SK-N-SH (cell line): ENCODE measurements around the gene EOGT. TPM values are rescaled to one million over a fixed set of nuclear protein-coding genes. Genes with fewer than 3 reads are reported as not detected.

ENCODE experiments used
- CTCF ChIA-PET: fragments of 300-600, 350-600 bp; formaldehyde crosslinking; extraction: SDS; loops from one replicate; lab custom pipeline; 2021; lab: Yijun Ruan, JAX
- POLR2A ChIA-PET: fragments of 350-600 bp; sonication (Branson Sonifier 250); formaldehyde crosslinking; extraction: SDS; loops from one replicate; lab custom pipeline; 2020; ENCODE audit warnings: antibody characterized with exemption, inconsistent platforms; lab: Yijun Ruan, JAX
- DNase-seq: peaks from one replicate; pipeline ENCODE4 v3.0.0; 2012
- H2AFZ ChIP-seq: fragments of 200-600 bp; sonication (generic); 2 replicates; pipeline ENCODE4 v1.8.1; 2016; ENCODE audit warnings: antibody characterized with exemption, mild to moderate bottlenecking, low read depth
- H3F3A ChIP-seq: fragments of 200-600 bp; sonication (generic); replicated peaks from 2 replicates; pipeline ENCODE3; 2016; ENCODE audit warnings: antibody characterized with exemption, mild to moderate bottlenecking; ENCODE audit not compliant: insufficient read depth
- H3K27ac ChIP-seq, 2 experiments: fragments of 200-500 bp in 1 of 2; fragments of 200-600 bp in 1 of 2; sonication (Bioruptor generic) in 1 of 2; sonication (generic), shearing (Covaris generic) in 1 of 2; 2 replicates each; pipeline versions ENCODE4 v1.5.1 to v1.6.1; 2014 to 2016; ENCODE audit warnings: low read depth in 2 of 2, inconsistent platforms in 1 of 2, low read length in 1 of 2, mild to moderate bottlenecking in 1 of 2, mixed read lengths in 1 of 2
- H3K27me3 ChIP-seq: fragments of 200-600 bp; sonication (generic), shearing (Covaris generic); 2 replicates; pipeline ENCODE4 v1.6.1; 2016; ENCODE audit warnings: mixed run types; ENCODE audit not compliant: insufficient read depth
- H3K36me3 ChIP-seq, 2 experiments: fragments of 200-500 bp in 1 of 2; fragments of 200-600 bp in 1 of 2; sonication (Bioruptor generic) in 1 of 2; sonication (generic) in 1 of 2; replicated peaks in 1 of 2; 2 replicates each; pipeline versions ENCODE3 to v1.5.1; 2014 to 2016; ENCODE audit warnings: low read length in 1 of 2, mild to moderate bottlenecking in 1 of 2; ENCODE audit not compliant: insufficient read depth in 2 of 2, control insufficient read depth in 1 of 2
- H3K4me1 ChIP-seq, 2 experiments: fragments of 200-500 bp in 1 of 2; fragments of 200-600 bp in 1 of 2; sonication (Bioruptor generic) in 1 of 2; sonication (generic), shearing (Covaris generic) in 1 of 2; 2 replicates each; pipeline versions ENCODE4 v1.5.1 to v1.6.1; 2014 to 2016; ENCODE audit warnings: low read depth in 1 of 2, low read length in 1 of 2, mixed run types in 1 of 2; ENCODE audit not compliant: insufficient read depth in 2 of 2, control insufficient read depth in 1 of 2
- H3K4me2 ChIP-seq: fragments of 200-600 bp; sonication (generic), shearing (Covaris generic); 2 replicates; pipeline ENCODE4 v1.6.1; 2017; ENCODE audit warnings: mixed run types
- H3K4me3 ChIP-seq, 2 experiments: fragments of 200-500 bp in 1 of 2; fragments of 200-600 bp in 1 of 2; sonication (Bioruptor generic) in 1 of 2; sonication (generic), shearing (Covaris generic) in 1 of 2; 2 replicates each; pipeline versions ENCODE4 v1.5.1 to v1.8.1; 2014 to 2016; ENCODE audit warnings: low read depth in 2 of 2, inconsistent platforms in 1 of 2, low read length in 1 of 2, mild to moderate bottlenecking in 1 of 2, mixed read lengths in 1 of 2, moderate library complexity in 1 of 2
- H3K79me2 ChIP-seq: fragments of 200-600 bp; sonication (generic); 2 replicates; pipeline ENCODE4 v1.8.1; 2017; ENCODE audit warnings: mild to moderate bottlenecking; ENCODE audit not compliant: insufficient read depth
- H3K9ac ChIP-seq: fragments of 200-600 bp; sonication (generic); 2 replicates; pipeline ENCODE4 v1.6.1; 2017; ENCODE audit warnings: mixed run types
- H3K9me2 ChIP-seq: fragments of 200-600 bp; sonication (generic); 2 replicates; pipeline ENCODE4 v1.6.1; 2017; ENCODE audit warnings: mixed run types
- H3K9me3 ChIP-seq: fragments of 200-600 bp; sonication (generic); 2 replicates; pipeline ENCODE4 v1.6.1; 2017; ENCODE audit warnings: mixed run types, mild to moderate bottlenecking, moderate library complexity
- H4K20me1 ChIP-seq: fragments of 200-600 bp; sonication (generic); 2 replicates; pipeline ENCODE4 v1.6.1; 2017; ENCODE audit warnings: mild to moderate bottlenecking, mixed run types; ENCODE audit not compliant: insufficient read depth
- CHD2 ChIP-seq: fragments of 150-350 bp; IDR thresholded peaks from 2 replicates; pipeline ENCODE4 v1.6.1; 2018; ENCODE audit warnings: low read length; ENCODE audit not compliant: partially characterized antibody
- EP300 ChIP-seq, 2 experiments: IDR thresholded peaks; 2 replicates each; pipeline versions ENCODE4 v1.4.0 to v1.6.1; 2012; ENCODE audit warnings: borderline replicate concordance in 1 of 2, low read depth in 1 of 2, low read length in 1 of 2
- FOXM1 ChIP-seq: IDR thresholded peaks from 2 replicates; pipeline ENCODE4 v1.4.0; 2012; ENCODE audit warnings: low read depth, mild to moderate bottlenecking
- IRF3 ChIP-seq: fragments of 150-350 bp; IDR thresholded peaks from 2 replicates; pipeline ENCODE4 v1.6.1; 2016; ENCODE audit warnings: mild to moderate bottlenecking, low read depth, low read length
- MEF2A ChIP-seq: IDR thresholded peaks from 2 replicates; pipeline ENCODE4 v1.4.0; 2012; ENCODE audit warnings: low read depth, borderline replicate concordance
- NRF1 ChIP-seq: IDR thresholded peaks from 2 replicates; pipeline ENCODE4 v1.6.1; 2012; ENCODE audit warnings: low read depth, mild to moderate bottlenecking, low read length
- POLR2AphosphoS5 ChIP-seq: IDR thresholded peaks from 2 replicates; pipeline ENCODE4 v1.6.1; 2012; ENCODE audit warnings: low read depth, low read length
- RAD21 ChIP-seq: IDR thresholded peaks from 2 replicates; pipeline ENCODE4 v1.6.1; 2012; ENCODE audit warnings: mild to moderate bottlenecking, low read length
- RCOR1 ChIP-seq: fragments of 150-350 bp; IDR thresholded peaks from 2 replicates; pipeline ENCODE4 v1.6.1; 2017; ENCODE audit warnings: antibody characterized with exemption, low read length
- RFX5 ChIP-seq: IDR thresholded peaks from 2 replicates; pipeline ENCODE4 v1.6.1; 2012; ENCODE audit warnings: mild to moderate bottlenecking, improper control_type of control experiment, low read length
- SIN3A ChIP-seq: IDR thresholded peaks from 2 replicates; pipeline ENCODE4 v1.6.1; 2012; ENCODE audit warnings: low read depth, mild to moderate bottlenecking, low read length, moderate library complexity, borderline replicate concordance
- SMC3 ChIP-seq: IDR thresholded peaks from 2 replicates; pipeline ENCODE4 v1.6.1; 2012; ENCODE audit warnings: low read depth, low read length, improper control_type of control experiment
- TAF1 ChIP-seq: IDR thresholded peaks from 2 replicates; pipeline ENCODE4 v1.6.1; 2012; ENCODE audit warnings: low read depth, mild to moderate bottlenecking, low read length, moderate library complexity, borderline replicate concordance
- TCF12 ChIP-seq: IDR thresholded peaks from 2 replicates; pipeline ENCODE4 v1.4.0; 2012
- ZBTB33 ChIP-seq: IDR thresholded peaks from 2 replicates; pipeline ENCODE4 v1.4.0; 2012; ENCODE audit warnings: low read depth, borderline replicate concordance
- WGBS: methylation state at CpG from one replicate; pipeline ENCODE4 v1.1.6; 2017; ENCODE audit warnings: low lambda C conversion rate; 5-methylcytosine and 5-hydroxymethylcytosine counted together
- polyA plus RNA-seq, 3 experiments: library from polyadenylated mRNA; depleted of rRNA; stranded (reverse); fragments of >200 nt; gene quantifications; 2 replicates each; pipeline ENCODE4 v1.2.3, GENCODE V29; 2012
- TF ChIP-seq, protein P1 (sequence below): fragments of 150-350 bp; IDR thresholded peaks from 2 replicates; pipeline ENCODE4 v1.6.1; 2017; ENCODE audit warnings: antibody characterized with exemption, low read length, low read depth, borderline replicate concordance
- TF ChIP-seq, protein P2 (sequence below): IDR thresholded peaks from 2 replicates; pipeline ENCODE4 v1.6.1; 2012; ENCODE audit warnings: mild to moderate bottlenecking, low read depth, low read length, moderate library complexity

Gene EOGT
- polyA plus RNA-seq, 1 of the 3 experiments (the other 2 are of a cell fraction): 6.0 TPM

GRCh38 chr3:68973639-68974038 is 39.8 kb downstream of the EOGT start:
- H3K9ac ChIP-seq: no peak overlapping the region
- DNase-seq: no peak

More at GRCh38 chr3:68973639-68974038, 39.8 kb downstream of the EOGT start:
- no peak for TF ChIP-seq RCOR1
- TF ChIP-seq ZBTB33: no peak
- no peak for TF ChIP-seq RFX5
- TF ChIP-seq SIN3A: no peak
- TF ChIP-seq MEF2A: no peak
- TF ChIP-seq CHD2: no peak
- TF ChIP-seq, protein P1, sequence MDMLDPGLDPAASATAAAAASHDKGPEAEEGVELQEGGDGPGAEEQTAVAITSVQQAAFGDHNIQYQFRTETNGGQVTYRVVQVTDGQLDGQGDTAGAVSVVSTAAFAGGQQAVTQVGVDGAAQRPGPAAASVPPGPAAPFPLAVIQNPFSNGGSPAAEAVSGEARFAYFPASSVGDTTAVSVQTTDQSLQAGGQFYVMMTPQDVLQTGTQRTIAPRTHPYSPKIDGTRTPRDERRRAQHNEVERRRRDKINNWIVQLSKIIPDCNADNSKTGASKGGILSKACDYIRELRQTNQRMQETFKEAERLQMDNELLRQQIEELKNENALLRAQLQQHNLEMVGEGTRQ: no peak
- no peak for TF ChIP-seq POLR2AphosphoS5
- no peak for TF ChIP-seq FOXM1
- TF ChIP-seq SMC3: no peak
- TF ChIP-seq IRF3: no peak
- TF ChIP-seq NRF1: no peak
- TF ChIP-seq, protein P2, sequence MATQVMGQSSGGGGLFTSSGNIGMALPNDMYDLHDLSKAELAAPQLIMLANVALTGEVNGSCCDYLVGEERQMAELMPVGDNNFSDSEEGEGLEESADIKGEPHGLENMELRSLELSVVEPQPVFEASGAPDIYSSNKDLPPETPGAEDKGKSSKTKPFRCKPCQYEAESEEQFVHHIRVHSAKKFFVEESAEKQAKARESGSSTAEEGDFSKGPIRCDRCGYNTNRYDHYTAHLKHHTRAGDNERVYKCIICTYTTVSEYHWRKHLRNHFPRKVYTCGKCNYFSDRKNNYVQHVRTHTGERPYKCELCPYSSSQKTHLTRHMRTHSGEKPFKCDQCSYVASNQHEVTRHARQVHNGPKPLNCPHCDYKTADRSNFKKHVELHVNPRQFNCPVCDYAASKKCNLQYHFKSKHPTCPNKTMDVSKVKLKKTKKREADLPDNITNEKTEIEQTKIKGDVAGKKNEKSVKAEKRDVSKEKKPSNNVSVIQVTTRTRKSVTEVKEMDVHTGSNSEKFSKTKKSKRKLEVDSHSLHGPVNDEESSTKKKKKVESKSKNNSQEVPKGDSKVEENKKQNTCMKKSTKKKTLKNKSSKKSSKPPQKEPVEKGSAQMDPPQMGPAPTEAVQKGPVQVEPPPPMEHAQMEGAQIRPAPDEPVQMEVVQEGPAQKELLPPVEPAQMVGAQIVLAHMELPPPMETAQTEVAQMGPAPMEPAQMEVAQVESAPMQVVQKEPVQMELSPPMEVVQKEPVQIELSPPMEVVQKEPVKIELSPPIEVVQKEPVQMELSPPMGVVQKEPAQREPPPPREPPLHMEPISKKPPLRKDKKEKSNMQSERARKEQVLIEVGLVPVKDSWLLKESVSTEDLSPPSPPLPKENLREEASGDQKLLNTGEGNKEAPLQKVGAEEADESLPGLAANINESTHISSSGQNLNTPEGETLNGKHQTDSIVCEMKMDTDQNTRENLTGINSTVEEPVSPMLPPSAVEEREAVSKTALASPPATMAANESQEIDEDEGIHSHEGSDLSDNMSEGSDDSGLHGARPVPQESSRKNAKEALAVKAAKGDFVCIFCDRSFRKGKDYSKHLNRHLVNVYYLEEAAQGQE: no peak
- no peak for TF ChIP-seq TAF1
- TF ChIP-seq EP300 (IDR thresholded peaks at IDR 0.05; ENCODE audit: borderline replicate concordance in 1 of 2, low read depth in 1 of 2, low read length in 1 of 2): no peak
- no peak for TF ChIP-seq TCF12
- no peak for TF ChIP-seq RAD21
- Histone ChIP-seq H2AFZ (no peak overlapping the region), H3K4me3 (no peak overlapping the region), H3K9me3 (no peaks in the 10 kb centered on the region), H3K27me3 (peaks cover 18% of the 10 kb centered on the region; the same call in 1 of the 2 replicates), H3F3A (no peaks in the 10 kb centered on the region), H3K27ac (no peak overlapping the region), H4K20me1 (no peaks in the 10 kb centered on the region), H3K36me3 (peaks cover 22 to 30% of the 10 kb centered on the region in 2 experiments), H3K79me2 (no peaks in the 10 kb centered on the region), H3K4me2 (no peak overlapping the region), H3K9me2 (no peaks in the 10 kb centered on the region), H3K4me1 (no peaks in the 10 kb centered on the region)
- ChIA-PET POLR2A (no interaction called here), CTCF (interaction anchor here (0.8 to 1.3 kb wide), 2 partner anchors 41 to 75 kb away, joined by 3 read pairs; partner anchors contain the start of gene TAFA4)
- 93% methylated on average over 6 of the region's 7 CpGs for WGBS
